Stimulated activated CD8-positive, alpha-beta memory T cell treated with anti-CD3 and anti-CD28 coated beads, Interleukin-7, amount 100 ng/mL, for 48 hours (primary cell): Measurements from ENCODE around the gene CWC22.
"Not testable (repeated sequence)": the region's sequence is repeated elsewhere in the genome, so short reads cannot be mapped to it uniquely, and the experiment has no call there.

Experiments used
- DNase-seq, 2 donors: peaks; one replicate each; pipeline ENCODE4 v3.0.0-alpha.2; 2020; ENCODE audit warnings: low read depth in 1 of 2; ENCODE audit errors: extremely low read depth in 1 of 2

CWC22 gene

GRCh38 chr2:180003559-180003958, 3.5 kb downstream of the CWC22 start:
- DNase-seq: no peak

GRCh38 chr2:180003073-180003472, 4.0 kb downstream of the CWC22 start:
- no peak for DNase-seq

- no peak for DNase-seq
These were observed 4.8 kb downstream of the CWC22 start for GRCh38 chr2:180002198-180002770.

GRCh38 chr2:180001726-180002125, 5.4 kb downstream of the CWC22 start:
- DNase-seq: no peak

- DNase-seq: no peak
These were observed 6.7 kb downstream of the CWC22 start for GRCh38 chr2:180000434-180000833.

GRCh38 chr2:179999000-179999399, 8.1 kb downstream of the CWC22 start:
- DNase-seq: no peak

- DNase-seq: no peak
These were observed 11.2 kb downstream of the CWC22 start for GRCh38 chr2:179995741-179996515.

GRCh38 chr2:179991344-179991743, 15.8 kb downstream of the CWC22 start:
- no peak for DNase-seq

- DNase-seq: no peak
These were observed 16.3 kb downstream of the CWC22 start for GRCh38 chr2:179990676-179991317.

GRCh38 chr2:179987916-179988315, 19.2 kb downstream of the CWC22 start:
- no peak for DNase-seq

- no peak for DNase-seq
These were observed 21.8 kb downstream of the CWC22 start for GRCh38 chr2:179985163-179985820.

GRCh38 chr2:179983250-179983932, 23.7 kb downstream of the CWC22 start:
- no peak for DNase-seq

- DNase-seq: no peak
These were observed 26.0 kb downstream of the CWC22 start for GRCh38 chr2:179981085-179981484.

- DNase-seq: no peak
These were observed 32.3 kb downstream of the CWC22 start for GRCh38 chr2:179974761-179975160.

- DNase-seq: no peak
These were observed 40.2 kb downstream of the CWC22 start for GRCh38 chr2:179966778-179967394.

- no peak for DNase-seq
These were observed 41.5 kb downstream of the CWC22 start for GRCh38 chr2:179965291-179966258.

GRCh38 chr2:179963626-179964025, 43.5 kb downstream of the CWC22 start:
- no peak for DNase-seq

GRCh38 chr2:179958251-179958650, 48.8 kb downstream of the CWC22 start:
- DNase-seq: not testable (repeated sequence)

- no peak for DNase-seq
These were observed 53.1 kb downstream of the CWC22 start for GRCh38 chr2:179954026-179954425.
